ENCODE results near the gene PROZ. TPM values are rescaled to one million over a fixed set of nuclear protein-coding genes. Genes with fewer than 3 reads are reported as not detected.

PROZ gene
- total RNA-seq, 1 donor from 2014 or later, result not detected

- Mint-ChIP-seq H3K27me3 (no peaks in the 10 kb centered on the region), H3K27ac (no peak overlapping the region), H3K36me3 (ENCODE audit: insufficient read depth) (peaks cover 9% of the 10 kb centered on the region)
Measured at GRCh38 chr13:113196970-113197737, 38.7 kb downstream of the PROZ start.

GRCh38 chr13:113201815-113202214 lies 43.4 kb downstream of the PROZ start:
- no peak for TF ChIP-seq CTCF (IDR thresholded peaks at IDR 0.05; ENCODE audit: unreplicated experiment)
- H3K27me3 Mint-ChIP-seq, result no peaks in the 10 kb centered on the region
- no peak overlapping the region for H3K27ac Mint-ChIP-seq
- H3K4me3 Mint-ChIP-seq (ENCODE audit: low read depth), result no peak overlapping the region
- no peak for DNase-seq (ENCODE audit: low spot score, unreplicated experiment)
- H3K36me3 Mint-ChIP-seq (ENCODE audit: insufficient read depth), result peaks cover 9% of the 10 kb centered on the region
- H3K9me3 Mint-ChIP-seq (ENCODE audit: low read depth), result no peaks in the 10 kb centered on the region
- peaks cover 3% of the 10 kb centered on the region for H3K4me1 Mint-ChIP-seq (ENCODE audit: low read depth)

More at GRCh38 chr13:113196970-113197737, 38.7 kb downstream of the PROZ start:
- no peak for TF ChIP-seq CTCF (IDR thresholded peaks at IDR 0.05; ENCODE audit: unreplicated experiment)
- Mint-ChIP-seq H3K4me3 (ENCODE audit: low read depth) (no peak overlapping the region), H3K4me1 (ENCODE audit: low read depth) (peaks cover 2% of the 10 kb centered on the region), H3K9me3 (ENCODE audit: low read depth) (no peaks in the 10 kb centered on the region)
- DNase-seq (ENCODE audit: low spot score, unreplicated experiment), result no peak

GRCh38 chr13:113202912-113203311 lies 44.5 kb downstream of the PROZ start:
- Mint-ChIP-seq H3K36me3 (ENCODE audit: insufficient read depth) (peaks cover 8% of the 10 kb centered on the region), H3K27ac (peak overlapping the region; percentile 10), H3K27me3 (no peaks in the 10 kb centered on the region), H3K4me1 (ENCODE audit: low read depth) (peaks cover 12% of the 10 kb centered on the region), H3K9me3 (ENCODE audit: low read depth) (no peaks in the 10 kb centered on the region), H3K4me3 (ENCODE audit: low read depth) (no peak overlapping the region)
- no peak for TF ChIP-seq CTCF (IDR thresholded peaks at IDR 0.05; ENCODE audit: unreplicated experiment)
- DNase-seq (ENCODE audit: low spot score, unreplicated experiment), result no peak

DNA sequence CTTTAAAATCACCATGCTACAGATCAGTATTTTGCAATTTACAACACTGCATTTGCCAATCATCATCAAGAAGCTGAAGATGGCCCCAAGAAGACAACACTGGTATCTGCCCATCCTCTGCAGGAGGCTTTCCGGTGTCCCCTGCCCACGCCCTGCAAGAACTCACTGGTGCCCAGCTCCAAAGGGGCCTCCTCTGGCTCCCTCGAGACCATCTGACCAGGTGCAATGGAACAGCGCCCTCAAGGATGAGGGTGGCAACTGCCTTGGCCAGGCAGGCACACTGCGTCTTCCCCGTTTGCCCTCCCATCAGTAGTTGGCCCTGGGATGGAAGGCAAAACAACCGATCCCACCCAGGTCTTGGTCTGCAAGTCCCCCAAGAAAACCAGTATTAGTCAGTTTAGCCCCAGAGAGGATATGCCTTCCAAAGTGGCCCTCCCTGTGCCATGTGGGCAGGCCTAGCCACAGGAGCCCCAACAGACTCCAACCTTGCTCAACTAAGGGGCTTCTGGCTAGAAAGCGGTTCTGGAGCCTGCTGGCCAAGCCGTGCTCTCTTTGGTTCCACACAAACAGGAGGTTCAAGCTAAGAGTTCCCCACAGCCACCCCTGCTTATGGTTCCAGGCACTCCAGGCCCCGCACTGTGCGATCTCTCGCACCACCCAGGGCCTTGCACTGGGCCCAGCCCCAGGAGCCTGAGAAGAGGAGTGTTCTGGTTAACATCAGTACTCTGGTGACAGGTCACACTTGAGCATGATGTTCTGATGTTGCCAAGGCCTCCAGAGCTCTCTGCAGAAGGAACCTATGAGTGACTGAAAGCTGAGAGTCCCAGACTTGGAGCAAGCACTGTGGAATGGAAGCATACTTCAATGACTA lies 45.3 kb downstream of the PROZ start:
- Mint-ChIP-seq H3K36me3 (ENCODE audit: insufficient read depth) (peaks cover 6% of the 10 kb centered on the region), H3K4me1 (ENCODE audit: low read depth) (peaks cover 13% of the 10 kb centered on the region), H3K27me3 (no peaks in the 10 kb centered on the region), H3K4me3 (ENCODE audit: low read depth) (no peak overlapping the region), H3K9me3 (ENCODE audit: low read depth) (no peaks in the 10 kb centered on the region), H3K27ac (no peak overlapping the region)
- DNase-seq (ENCODE audit: low spot score, unreplicated experiment), result no peak
- no peak for TF ChIP-seq CTCF (IDR thresholded peaks at IDR 0.05; ENCODE audit: unreplicated experiment)

GRCh38 chr13:113204378-113204734 lies 45.9 kb downstream of the PROZ start:
- Mint-ChIP-seq H3K4me3 (ENCODE audit: low read depth) (no peak overlapping the region), H3K4me1 (ENCODE audit: low read depth) (peaks cover 13% of the 10 kb centered on the region), H3K9me3 (ENCODE audit: low read depth) (no peaks in the 10 kb centered on the region), H3K27ac (no peak overlapping the region), H3K36me3 (ENCODE audit: insufficient read depth) (peaks cover 6% of the 10 kb centered on the region), H3K27me3 (no peaks in the 10 kb centered on the region)
- TF ChIP-seq CTCF (IDR thresholded peaks at IDR 0.05; ENCODE audit: unreplicated experiment), result no peak
- DNase-seq (ENCODE audit: low spot score, unreplicated experiment), result no peak
